K562 (cell line): ENCODE results near the gene SEC24C. TPM values are rescaled to one million over a fixed set of nuclear protein-coding genes. Genes with fewer than 3 reads are reported as not detected.

Experiments used
- ATAC-seq: fragments of 200-7000 bp; cut with Tn5 transposase; 3 replicates; pipeline ENCODE4 v1.9.1; 2020; ENCODE audit warnings: moderate library complexity
- BruUV-seq: library from RNA; stranded (reverse); fragments of 400-500 nt; replicated peaks from 2 replicates; lab custom pipeline; 2021; lab: Mats Ljungman, UMichigan
- CTCF ChIA-PET: fragments of 300-600 bp; formaldehyde crosslinking; extraction: SDS; loops from one replicate; lab custom pipeline; 2021; ENCODE audit warnings: low intra/inter-chr PET ratio; lab: Yijun Ruan, JAX
- POLR2A ChIA-PET: fragments of 300-600, 350-650 bp; sonication (Branson Sonifier 250); formaldehyde crosslinking; extraction: SDS; loops from one replicate; lab custom pipeline; 2021; ENCODE audit warnings: antibody characterized with exemption, inconsistent platforms; lab: Yijun Ruan, JAX
- DNase-seq, 4 experiments: peaks; one replicate each; pipeline versions ENCODE4 v3.0.0 to v3.0.0-alpha.2; 2011 to 2018; ENCODE audit warnings: low spot score in 3 of 4, mixed read lengths in 3 of 4; ENCODE audit errors: extremely low read depth in 1 of 4
- FAIRE-seq: peaks from 2 replicates; lab custom pipeline; 2011; peaks lifted over from hg19 to GRCh38; lab: Jason Lieb, UNC
- H2AFZ ChIP-seq: 2 replicates; pipeline ENCODE4 v1.6.0; 2011; ENCODE audit warnings: low read depth, low read length, control low read depth, inconsistent platforms
- H3K27ac ChIP-seq: fragments of 200-600 bp; 3 replicates; pipeline ENCODE4 v1.8.0; 2011; ENCODE audit warnings: low read depth, mild to moderate bottlenecking, control low read depth, inconsistent platforms, low read length, moderate library complexity, mixed read lengths; ENCODE audit errors: extremely low read depth
- H3K27me3 ChIP-seq, 2 experiments: fragments of 300-600 bp in 1 of 2; 2 replicates in 1 of 2; 3 replicates in 1 of 2; pipeline versions ENCODE4 v1.6.0 to v1.8.0; 2011; ENCODE audit warnings: inconsistent platforms in 2 of 2, low read length in 2 of 2, mild to moderate bottlenecking in 1 of 2, mixed read lengths in 1 of 2, moderate library complexity in 1 of 2; ENCODE audit not compliant: control insufficient read depth in 2 of 2, insufficient read depth in 2 of 2
- H3K36me3 ChIP-seq: fragments of 300-600 bp; 3 replicates; pipeline ENCODE4 v1.8.0; 2011; ENCODE audit warnings: mild to moderate bottlenecking, low read length, inconsistent platforms; ENCODE audit not compliant: control insufficient read depth, insufficient read depth
- H3K4me1 ChIP-seq, 2 experiments: fragments of 200-600 bp in 1 of 2; replicated peaks in 1 of 2; 2 replicates in 1 of 2; 3 replicates in 1 of 2; pipeline versions ENCODE4 v1.5.1 to v1.8.0; 2011; ENCODE audit warnings: inconsistent platforms in 2 of 2, low read length in 2 of 2, mild to moderate bottlenecking in 1 of 2, mixed read lengths in 1 of 2, moderate library complexity in 1 of 2; ENCODE audit not compliant: control insufficient read depth in 2 of 2, insufficient read depth in 2 of 2
- H3K4me2 ChIP-seq: 2 replicates; pipeline ENCODE4 v1.6.1; 2011; ENCODE audit warnings: low read length, control low read depth, inconsistent platforms, mixed read lengths; ENCODE audit not compliant: insufficient read depth
- H3K4me3 ChIP-seq: fragments of 200-600 bp; sonication (generic), shearing (Covaris generic); 2 replicates; pipeline ENCODE4 v1.5.1; 2016; ENCODE audit warnings: control low read depth, inconsistent platforms
- H3K79me2 ChIP-seq: fragments of 200-600 bp; 3 replicates; pipeline ENCODE4 v1.8.0; 2011; ENCODE audit warnings: low read length, inconsistent platforms; ENCODE audit not compliant: control insufficient read depth, insufficient read depth
- H3K9ac ChIP-seq, 2 experiments: 2 replicates each; pipeline versions ENCODE4 v1.6.0 to v1.6.1; 2011; ENCODE audit warnings: low read depth in 2 of 2, low read length in 2 of 2, control low read depth in 1 of 2, inconsistent platforms in 1 of 2, mild to moderate bottlenecking in 1 of 2, mixed read lengths in 1 of 2; ENCODE audit not compliant: insufficient read depth in 1 of 2
- H3K9me1 ChIP-seq: one replicate; pipeline ENCODE4 v1.6.0; 2011; ENCODE audit warnings: inconsistent platforms, mild to moderate bottlenecking, low read length, moderate library complexity; ENCODE audit not compliant: control insufficient read depth, insufficient read depth
- H3K9me3 ChIP-seq: replicated peaks from 2 replicates; pipeline ENCODE4 v1.5.1; 2011; ENCODE audit warnings: low read depth, low read length, inconsistent platforms; ENCODE audit not compliant: control insufficient read depth, insufficient read depth
- H4K20me1 ChIP-seq: replicated peaks from 2 replicates; pipeline ENCODE4 v1.6.1; 2011; ENCODE audit warnings: low read length, inconsistent platforms, mixed read lengths; ENCODE audit not compliant: control insufficient read depth, insufficient read depth
- BCOR ChIP-seq: fragments of 450-650 bp; IDR thresholded peaks from 2 replicates; pipeline ENCODE4 v1.6.1; 2016
- ERF ChIP-seq: fragments of 450-650 bp; formaldehyde crosslinking; IDR thresholded peaks from 2 replicates; pipeline ENCODE4 v1.4.0; 2020; ENCODE audit warnings: mild to moderate bottlenecking, mixed read lengths
- HCFC1 ChIP-seq: IDR thresholded peaks from 2 replicates; pipeline ENCODE4 v1.6.1; 2012; ENCODE audit warnings: low read depth, low read length, improper control_type of control experiment
- NR4A1 ChIP-seq, 2 experiments: fragments of 250-450 bp in 1 of 2; fragments of 450-650 bp in 1 of 2; sonication (Bioruptor Pico) in 1 of 2; IDR thresholded peaks; 2 replicates each; pipeline versions ENCODE4 v1.4.0 to v1.6.1; 2016 to 2020; ENCODE audit warnings: mild to moderate bottlenecking in 2 of 2, missing compliant biosample characterization in 1 of 2, missing genetic modification characterization in 1 of 2, moderate library complexity in 1 of 2
- POLR2G ChIP-seq: fragments of 200-400 bp; formaldehyde crosslinking; IDR thresholded peaks from 2 replicates; pipeline ENCODE4 v1.6.1; 2017; ENCODE audit warnings: low read depth, mild to moderate bottlenecking, antibody characterized with exemption, low read length, moderate library complexity
- TRIM28 ChIP-seq: fragments of 450-650 bp; IDR thresholded peaks from 2 replicates; pipeline ENCODE4 v1.6.1; 2017
- ZC3H8 ChIP-seq: fragments of 450-650 bp; IDR thresholded peaks from 2 replicates; pipeline ENCODE4 v1.6.1; 2017
- WGBS: fragments of 100-300 bp; shearing (Covaris generic); methylation state at CpG from one replicate; pipeline ENCODE4 v1.1.6; 2016; ENCODE audit warnings: low coverage, mixed read lengths; ENCODE audit not compliant: insufficient coverage; ENCODE audit errors: missing lambda C conversion rate; 5-methylcytosine and 5-hydroxymethylcytosine counted together
- in situ Hi-C: fragments of 300-500 bp; cut with MboI; formaldehyde crosslinking; loops from 4 replicates; pipeline ENCODE4 v1.15.0; 2018; ENCODE audit warnings: inconsistent platforms, mixed read lengths
- intact Hi-C: fragments of 100-400 bp; cut with micrococcal nuclease; formaldehyde crosslinking; loops from 2 replicates; pipeline ENCODE4 v1.14.2; 2022
- polyA plus RNA-seq, 8 experiments: library from polyadenylated mRNA; depleted of rRNA in 4 of 8; stranded (reverse) in 5 of 8; unstranded in 3 of 8; fragments of >200 nt; fragmentation: Nextera tagmentation in 2 of 8; fragmentation: Illumina TruSeq in 1 of 8; extraction: Ambion mirVana in 2 of 8; extraction: Trizol in 1 of 8; gene quantifications; 2 replicates each; pipeline versions ENCODE4 v1.2.1 to v1.2.3, GENCODE V29; 2011 to 2014; ENCODE audit warnings: inconsistent platforms in 1 of 8, missing spikeins in 1 of 8
- total RNA-seq, 7 experiments: library from RNA; depleted of rRNA in 6 of 7; stranded (reverse); fragments of >200 nt in 6 of 7; fragmentation: Illumina TruSeq in 2 of 7; extraction: Trizol in 2 of 7; gene quantifications; 2 replicates each; pipeline versions ENCODE4 v1.2.1 to v1.2.3, GENCODE V29; 2011 to 2021; ENCODE audit warnings: low replicate concordance in 1 of 7
- TF ChIP-seq, protein P1 (sequence below): fragments of 450-650 bp; formaldehyde crosslinking; IDR thresholded peaks from 2 replicates; pipeline ENCODE4 v1.4.0; 2022; ENCODE audit warnings: missing genetic modification characterization
- TF ChIP-seq, protein P2 (sequence below), 2 experiments: fragments of 450-650 bp; IDR thresholded peaks; 2 replicates each; pipeline ENCODE4 v1.6.1; 2016; ENCODE audit warnings: mild to moderate bottlenecking in 2 of 2, borderline replicate concordance in 1 of 2, low read depth in 1 of 2, moderate library complexity in 1 of 2
- TF ChIP-seq, protein P3 (sequence below): fragments of 250-450 bp; sonication (Bioruptor Pico); IDR thresholded peaks from 2 replicates; pipeline ENCODE4 v1.5.0; 2022; ENCODE audit warnings: mild to moderate bottlenecking

SEC24C gene
- total and polyA plus RNA-seq, 9 of the 15 experiments (the other 6 are each of a cell fraction or from before 2014, with no cell fraction given) = 19.0 to 115 (median 70.5) TPM

DNA sequence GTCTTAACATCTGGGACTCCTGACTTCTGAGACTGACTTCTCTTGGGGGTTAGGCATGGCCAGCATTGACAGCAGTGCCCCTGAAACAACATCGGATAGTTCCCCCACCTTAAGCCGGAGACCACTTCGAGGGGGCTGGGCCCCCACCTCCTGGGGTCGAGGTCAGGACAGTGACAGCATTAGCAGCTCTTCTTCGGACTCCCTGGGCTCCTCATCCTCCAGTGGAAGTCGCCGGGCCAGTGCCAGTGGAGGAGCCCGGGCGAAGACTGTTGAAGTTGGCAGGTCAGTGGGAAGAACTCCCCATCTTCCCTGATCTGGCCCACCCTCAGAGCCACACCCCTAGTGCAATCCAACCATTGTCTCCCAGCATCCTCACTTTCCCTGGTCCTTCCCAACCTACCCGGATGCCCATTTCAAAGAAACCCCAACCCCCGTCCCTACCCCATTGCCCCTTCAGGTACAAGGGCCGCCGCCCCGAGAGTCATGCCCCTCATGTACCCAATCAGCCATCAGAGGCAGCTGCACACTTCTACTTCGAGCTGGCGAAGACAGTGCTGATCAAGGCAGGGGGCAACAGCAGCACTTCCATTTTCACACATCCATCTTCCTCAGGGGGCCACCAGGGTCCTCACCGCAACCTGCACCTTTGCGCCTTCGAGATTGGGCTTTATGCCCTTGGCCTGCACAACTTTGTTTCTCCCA is 53.3 kb downstream of the SEC24C start:
- Histone ChIP-seq H3K9me1 (peaks cover 8% of the 10 kb centered on the region), H3K79me2 (no peaks in the 10 kb centered on the region), H3K4me2 (no peak overlapping the region), H3K9ac (no peak overlapping the region), H3K36me3 (peaks cover 91% of the 10 kb centered on the region; the same call in 2 of the 3 replicates), H3K4me3 (no peak overlapping the region), H2AFZ (no peak overlapping the region), H3K27me3 (no peaks in the 10 kb centered on the region), H3K9me3 (no peaks in the 10 kb centered on the region), H3K27ac (no peak overlapping the region), H4K20me1 (no peaks in the 10 kb centered on the region; the same call in 1 of the 2 replicates), H3K4me1 (peaks cover 0 to 10% of the 10 kb centered on the region in 2 experiments; a peak in 2 of 5 replicates)
- ATAC-seq (no peak), DNase-seq (no peak), FAIRE-seq (no peak)
- ChIA-PET CTCF (no interaction called here), POLR2A (interaction anchor here (0.6 to 9.0 kb wide), 4 partner anchors 12 to 53 kb away, joined by 3 to 61 read pairs (median 26); partner anchors contain the start of genes SEC24C and ZSWIM8)
- in situ Hi-C loops = no loop called here
- intact Hi-C loops = no loop called here
- no TSS peak for BruUV-seq
- 92% methylated on average over 19 of the region's 19 CpGs for WGBS
- TF ChIP-seq POLR2G = peak; percentile 65
- TF ChIP-seq, protein P1, sequence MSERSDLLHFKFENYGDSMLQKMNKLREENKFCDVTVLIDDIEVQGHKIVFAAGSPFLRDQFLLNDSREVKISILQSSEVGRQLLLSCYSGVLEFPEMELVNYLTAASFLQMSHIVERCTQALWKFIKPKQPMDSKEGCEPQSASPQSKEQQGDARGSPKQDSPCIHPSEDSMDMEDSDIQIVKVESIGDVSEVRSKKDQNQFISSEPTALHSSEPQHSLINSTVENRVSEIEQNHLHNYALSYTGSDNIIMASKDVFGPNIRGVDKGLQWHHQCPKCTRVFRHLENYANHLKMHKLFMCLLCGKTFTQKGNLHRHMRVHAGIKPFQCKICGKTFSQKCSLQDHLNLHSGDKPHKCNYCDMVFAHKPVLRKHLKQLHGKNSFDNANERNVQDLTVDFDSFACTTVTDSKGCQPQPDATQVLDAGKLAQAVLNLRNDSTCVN (CRISPR knock-in tag) = 0 out of 2 replicates have a peak, but pooled peaks have one; percentile 38
- no peak for TF ChIP-seq BCOR
- TF ChIP-seq ERF (CRISPR knock-in tag) = 0 out of 2 replicates have a peak, but pooled peaks have one; percentile 42
- no peak for TF ChIP-seq NR4A1 (CRISPR knock-in tag; IDR thresholded peaks at IDR 0.05)
- TF ChIP-seq NR4A1 (tag; IDR thresholded peaks at IDR 0.05) = no peak
- TF ChIP-seq, protein P2, sequence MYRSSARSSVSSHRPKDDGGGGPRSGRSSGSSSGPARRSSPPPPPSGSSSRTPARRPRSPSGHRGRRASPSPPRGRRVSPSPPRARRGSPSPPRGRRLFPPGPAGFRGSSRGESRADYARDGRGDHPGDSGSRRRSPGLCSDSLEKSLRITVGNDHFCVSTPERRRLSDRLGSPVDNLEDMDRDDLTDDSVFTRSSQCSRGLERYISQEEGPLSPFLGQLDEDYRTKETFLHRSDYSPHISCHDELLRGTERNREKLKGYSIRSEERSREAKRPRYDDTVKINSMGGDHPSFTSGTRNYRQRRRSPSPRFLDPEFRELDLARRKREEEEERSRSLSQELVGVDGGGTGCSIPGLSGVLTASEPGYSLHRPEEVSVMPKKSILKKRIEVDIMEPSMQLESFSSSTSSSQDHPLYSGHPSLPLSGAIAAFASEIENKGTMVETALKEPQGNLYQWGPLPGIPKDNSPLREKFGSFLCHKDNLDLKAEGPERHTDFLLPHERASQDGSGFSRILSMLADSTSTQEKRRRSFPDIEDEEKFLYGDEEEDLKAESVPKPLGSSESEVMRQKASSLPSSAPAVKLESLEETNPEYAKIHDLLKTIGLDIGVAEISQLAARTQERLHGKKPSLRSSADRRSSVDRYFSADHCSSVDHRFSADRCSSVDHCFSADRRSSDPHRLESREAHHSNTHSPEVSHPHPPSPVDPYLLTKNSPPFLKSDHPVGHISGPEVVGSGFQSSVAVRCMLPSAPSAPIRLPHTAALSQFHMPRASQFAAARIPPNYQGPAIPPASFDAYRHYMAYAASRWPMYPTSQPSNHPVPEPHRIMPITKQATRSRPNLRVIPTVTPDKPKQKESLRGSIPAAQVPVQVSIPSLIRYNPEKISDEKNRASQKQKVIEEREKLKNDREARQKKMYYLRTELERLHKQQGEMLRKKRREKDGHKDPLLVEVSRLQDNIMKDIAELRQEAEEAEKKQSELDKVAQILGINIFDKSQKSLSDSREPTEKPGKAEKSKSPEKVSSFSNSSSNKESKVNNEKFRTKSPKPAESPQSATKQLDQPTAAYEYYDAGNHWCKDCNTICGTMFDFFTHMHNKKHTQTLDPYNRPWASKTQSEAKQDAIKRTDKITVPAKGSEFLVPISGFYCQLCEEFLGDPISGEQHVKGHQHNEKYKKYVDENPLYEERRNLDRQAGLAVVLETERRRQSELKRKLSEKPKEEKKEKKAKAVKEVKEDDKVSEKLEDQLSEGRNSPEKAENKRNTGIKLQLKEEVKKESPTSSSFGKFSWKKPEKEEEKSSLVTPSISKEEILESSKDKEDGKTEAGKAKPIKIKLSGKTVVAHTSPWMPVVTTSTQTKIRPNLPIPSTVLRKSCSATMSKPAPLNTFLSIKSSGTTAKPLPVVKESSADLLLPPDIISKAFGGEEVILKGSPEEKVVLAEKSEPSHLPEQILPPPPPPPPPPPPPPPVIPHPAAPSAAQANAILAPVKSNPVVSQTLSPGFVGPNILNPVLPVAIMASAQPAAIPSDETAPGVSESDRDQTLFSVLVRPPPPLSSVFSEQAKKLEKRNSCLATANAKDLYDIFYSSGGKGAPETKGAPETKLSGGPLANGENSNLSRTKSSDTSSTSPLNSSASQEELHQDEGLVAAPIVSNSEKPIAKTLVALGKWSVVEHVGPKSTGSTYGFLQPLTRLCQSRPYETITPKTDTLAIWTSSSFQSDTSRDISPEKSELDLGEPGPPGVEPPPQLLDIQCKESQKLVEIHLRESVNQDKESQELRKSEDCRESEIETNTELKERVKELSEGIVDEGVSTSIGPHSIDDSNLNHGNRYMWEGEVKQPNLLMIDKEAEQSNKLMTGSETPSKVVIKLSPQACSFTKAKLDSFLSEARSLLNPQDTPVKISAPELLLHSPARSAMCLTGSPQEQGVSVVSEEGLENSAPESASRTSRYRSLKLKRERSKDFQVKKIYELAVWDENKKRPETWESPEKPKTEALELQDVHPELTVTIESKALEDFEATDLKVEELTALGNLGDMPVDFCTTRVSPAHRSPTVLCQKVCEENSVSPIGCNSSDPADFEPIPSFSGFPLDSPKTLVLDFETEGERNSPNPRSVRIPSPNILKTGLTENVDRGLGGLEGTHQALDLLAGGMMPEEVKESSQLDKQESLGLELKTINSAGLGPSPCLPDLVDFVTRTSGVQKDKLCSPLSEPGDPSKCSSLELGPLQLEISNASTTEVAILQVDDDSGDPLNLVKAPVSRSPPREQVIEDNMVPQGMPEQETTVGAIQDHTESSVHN (IDR thresholded peaks at IDR 0.05; ENCODE audit: borderline replicate concordance in 1 of 2, low read depth in 1 of 2) = no peak
- no peak for TF ChIP-seq HCFC1
- no peak for TF ChIP-seq TRIM28
- no peak for TF ChIP-seq ZC3H8
- TF ChIP-seq, protein P3, sequence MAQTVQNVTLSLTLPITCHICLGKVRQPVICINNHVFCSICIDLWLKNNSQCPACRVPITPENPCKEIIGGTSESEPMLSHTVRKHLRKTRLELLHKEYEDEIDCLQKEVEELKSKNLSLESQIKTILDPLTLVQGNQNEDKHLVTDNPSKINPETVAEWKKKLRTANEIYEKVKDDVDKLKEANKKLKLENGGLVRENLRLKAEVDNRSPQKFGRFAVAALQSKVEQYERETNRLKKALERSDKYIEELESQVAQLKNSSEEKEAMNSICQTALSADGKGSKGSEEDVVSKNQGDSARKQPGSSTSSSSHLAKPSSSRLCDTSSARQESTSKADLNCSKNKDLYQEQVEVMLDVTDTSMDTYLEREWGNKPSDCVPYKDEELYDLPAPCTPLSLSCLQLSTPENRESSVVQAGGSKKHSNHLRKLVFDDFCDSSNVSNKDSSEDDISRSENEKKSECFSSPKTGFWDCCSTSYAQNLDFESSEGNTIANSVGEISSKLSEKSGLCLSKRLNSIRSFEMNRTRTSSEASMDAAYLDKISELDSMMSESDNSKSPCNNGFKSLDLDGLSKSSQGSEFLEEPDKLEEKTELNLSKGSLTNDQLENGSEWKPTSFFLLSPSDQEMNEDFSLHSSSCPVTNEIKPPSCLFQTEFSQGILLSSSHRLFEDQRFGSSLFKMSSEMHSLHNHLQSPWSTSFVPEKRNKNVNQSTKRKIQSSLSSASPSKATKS (CRISPR knock-in tag) = no peak
